NCI-H1436 treated with DMSO at 0.1 percent for 48 hours (cell line): Measurements from ENCODE around the gene EFNB2.

ENCODE experiments used
- DNase-seq: peaks from one replicate; lab custom pipeline; 2025; lab: John Stamatoyannopoulos, UW

EFNB2 gene, protein sequence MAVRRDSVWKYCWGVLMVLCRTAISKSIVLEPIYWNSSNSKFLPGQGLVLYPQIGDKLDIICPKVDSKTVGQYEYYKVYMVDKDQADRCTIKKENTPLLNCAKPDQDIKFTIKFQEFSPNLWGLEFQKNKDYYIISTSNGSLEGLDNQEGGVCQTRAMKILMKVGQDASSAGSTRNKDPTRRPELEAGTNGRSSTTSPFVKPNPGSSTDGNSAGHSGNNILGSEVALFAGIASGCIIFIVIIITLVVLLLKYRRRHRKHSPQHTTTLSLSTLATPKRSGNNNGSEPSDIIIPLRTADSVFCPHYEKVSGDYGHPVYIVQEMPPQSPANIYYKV

DNA sequence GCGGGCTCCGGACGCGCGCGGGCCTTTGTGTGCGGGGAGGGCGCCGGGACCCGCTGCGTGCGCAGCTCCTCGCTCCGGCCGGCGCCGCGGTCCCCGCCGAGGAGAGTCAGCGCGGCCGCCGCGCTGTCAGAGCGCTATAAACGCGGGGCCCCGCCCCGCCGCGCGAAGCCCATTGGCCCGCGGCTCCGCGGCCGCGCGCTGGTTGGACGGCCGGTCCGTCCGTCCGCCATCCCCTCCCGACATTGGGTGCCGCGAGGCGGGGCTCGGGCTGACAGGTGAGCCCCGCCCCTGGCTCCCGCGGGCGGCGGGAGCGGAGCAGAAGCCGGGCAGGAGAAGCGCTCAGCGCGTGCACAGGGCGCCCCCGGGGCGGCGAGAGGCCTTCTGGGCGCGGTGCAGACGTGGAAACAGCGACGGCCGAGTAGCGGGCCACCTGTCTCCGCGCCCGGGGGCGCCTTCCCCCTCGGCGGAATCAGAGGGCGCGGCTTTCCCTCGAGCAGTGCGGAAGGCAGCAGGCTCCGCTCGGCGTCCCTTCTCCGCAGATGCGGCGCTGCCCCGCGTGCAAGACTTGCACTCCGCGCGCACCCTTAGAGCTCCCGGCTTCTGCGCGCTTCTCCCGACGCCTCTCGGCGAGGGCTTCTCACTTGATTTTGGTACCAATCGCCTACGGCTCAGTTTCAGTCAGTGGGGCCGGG lies at the start of gene EFNB2:
TSS of gene EFNB2 (minus strand) at position 111 of the 692 bp plus-strand sequence. CDS start 698 bp downstream, outside the sequence.
- DNase-seq = peak; percentile 54

DNA sequence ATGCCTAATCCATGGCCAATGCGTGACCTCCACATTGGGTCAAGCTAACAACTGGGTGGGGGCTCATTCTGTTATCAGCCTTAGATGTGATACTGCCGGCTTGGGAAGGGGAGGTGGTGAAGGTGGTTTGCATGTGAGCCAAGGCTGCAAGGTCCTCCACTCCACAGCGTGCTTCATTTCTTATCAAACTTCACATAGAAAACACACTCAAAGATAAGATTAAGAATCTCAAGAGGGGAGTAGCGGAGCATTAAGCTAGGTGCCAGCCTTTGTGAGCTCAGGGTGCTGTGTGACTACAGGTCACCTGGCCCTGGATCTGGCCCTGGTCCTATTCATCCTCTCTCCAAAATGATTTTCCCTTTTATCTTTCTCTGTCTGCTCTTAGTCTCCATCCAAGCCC lies 45.8 kb upstream of the EFNB2 start:
- no peak for DNase-seq

DNA sequence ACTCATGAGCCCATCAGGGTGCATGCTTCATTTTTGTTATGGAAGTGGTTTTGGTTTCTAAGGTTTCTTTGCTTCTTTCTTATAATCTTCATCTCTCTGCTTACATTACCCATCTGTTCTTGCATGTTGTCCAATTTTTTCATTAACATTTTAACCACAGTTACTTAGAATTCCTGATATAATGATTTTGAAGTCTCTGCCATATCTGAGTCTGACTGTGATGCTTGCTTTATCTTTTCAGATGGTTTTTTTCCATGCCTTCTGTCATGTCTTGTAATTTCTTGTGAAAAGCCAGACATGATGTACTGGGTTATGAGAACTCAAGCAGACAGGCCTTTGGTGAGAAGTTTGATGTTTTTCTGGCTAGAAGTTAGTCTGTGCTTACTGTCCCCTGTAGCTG lies 40.4 kb upstream of the EFNB2 start:
- no peak for DNase-seq

DNA sequence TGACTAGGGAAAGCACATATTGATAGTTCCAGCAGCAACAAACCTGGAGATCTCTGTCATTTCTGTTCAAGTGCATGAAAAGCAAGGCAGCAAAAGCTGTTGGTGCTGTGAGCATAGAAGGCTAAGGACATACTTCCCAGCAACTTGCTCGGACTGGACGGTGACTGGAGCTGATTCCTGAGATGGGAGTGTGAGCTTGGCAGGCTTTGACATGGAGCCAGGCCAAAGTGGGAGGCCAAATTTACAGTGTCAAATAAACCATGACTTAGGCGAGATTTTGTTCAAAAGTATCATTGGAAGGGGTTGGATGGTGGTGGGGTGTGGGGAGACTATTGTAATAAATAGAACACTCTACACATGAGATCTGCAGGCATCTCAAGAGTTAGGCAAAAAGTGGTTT lies 38.4 kb upstream of the EFNB2 start:
- DNase-seq = no peak

DNA sequence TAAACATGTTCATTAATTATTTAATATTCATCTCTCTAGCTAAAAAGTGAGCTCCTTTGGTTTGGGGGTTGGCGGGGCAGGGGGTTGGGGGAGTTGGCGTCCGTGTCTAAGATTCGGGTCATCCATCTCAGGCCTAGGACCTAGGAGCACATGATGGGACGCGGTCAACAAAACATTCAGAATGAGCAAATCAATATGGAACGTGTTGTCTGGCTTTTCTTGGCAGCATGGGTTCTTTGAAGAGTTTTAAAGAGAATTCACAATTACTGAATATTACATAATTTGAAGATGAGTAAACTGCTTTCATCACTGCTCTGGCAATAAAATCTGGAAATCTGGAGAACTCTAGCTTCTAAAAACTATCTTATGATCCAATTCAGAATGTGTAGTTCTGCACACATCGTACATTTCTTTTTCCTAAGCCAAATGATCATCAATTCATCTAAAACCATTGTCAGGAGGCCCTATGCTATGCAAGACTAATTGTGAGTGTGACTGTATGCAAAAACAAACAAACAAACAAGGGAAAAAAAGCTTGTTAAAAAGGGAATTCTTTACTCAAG lies 37.9 kb upstream of the EFNB2 start:
- DNase-seq = no peak

DNA sequence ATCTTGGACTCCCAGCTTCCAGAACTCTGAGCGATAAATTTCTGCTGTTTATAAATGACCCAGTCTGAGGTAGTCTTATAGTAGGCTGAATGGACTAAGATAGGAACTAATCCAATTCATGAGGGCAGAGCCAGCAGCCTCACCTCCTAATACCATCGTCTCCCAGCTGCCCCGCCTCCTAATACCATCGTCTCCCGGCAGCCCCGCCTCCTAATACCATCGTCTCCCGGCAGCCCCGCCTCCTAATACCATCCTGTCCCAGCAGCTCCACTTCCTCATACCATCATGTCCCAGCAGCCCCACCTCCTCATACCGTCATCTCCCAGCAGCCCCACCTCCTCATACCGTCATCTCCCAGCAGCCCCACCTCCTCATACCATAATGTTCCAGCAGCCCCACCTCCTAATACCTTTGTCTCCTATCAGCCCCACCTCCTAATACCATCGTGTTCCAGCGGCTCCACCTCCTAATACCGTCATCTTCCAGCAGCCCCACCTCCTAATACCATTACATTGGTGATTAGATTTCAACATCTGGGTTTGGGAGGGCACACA lies 34.9 kb upstream of the EFNB2 start:
- no peak for DNase-seq

DNA sequence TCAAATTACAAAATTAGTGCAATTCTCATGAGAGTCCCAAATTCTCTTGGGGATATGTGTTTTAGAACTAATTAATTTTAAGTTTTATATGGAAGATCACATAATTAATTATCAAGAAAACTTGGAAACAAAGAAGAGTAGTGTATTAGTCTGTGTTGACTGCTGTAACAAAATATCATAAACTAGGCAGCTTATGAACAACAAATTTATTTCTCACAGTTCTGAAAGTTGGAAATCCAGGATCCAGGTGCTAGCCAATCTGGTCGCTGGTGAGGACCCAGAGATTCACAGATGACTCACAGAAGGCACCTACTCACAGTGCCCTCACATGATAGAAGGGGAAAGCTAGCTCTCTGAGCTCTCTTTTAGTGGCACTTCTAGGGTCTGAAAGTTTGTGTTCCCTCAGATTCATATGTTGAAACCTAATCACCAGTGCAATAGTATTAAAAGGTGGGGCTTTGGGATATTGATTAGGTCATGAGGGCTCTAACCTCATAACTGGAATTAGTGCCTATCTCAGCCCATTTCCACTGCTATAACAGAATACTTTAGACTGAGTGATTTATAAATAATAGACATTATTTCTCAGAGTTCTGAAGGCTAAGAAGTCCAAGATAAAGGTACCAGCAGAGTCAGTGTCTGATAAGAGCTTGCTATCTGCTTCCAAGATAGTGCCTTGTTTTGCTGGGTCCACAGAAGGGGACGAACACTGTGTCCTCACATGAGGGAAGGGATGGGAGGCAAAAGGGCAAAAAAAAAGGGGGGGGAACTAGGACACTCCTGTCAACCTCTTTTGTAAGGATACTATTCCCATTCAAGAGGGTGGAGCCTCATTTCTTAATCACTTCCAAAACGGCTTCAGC lies 34.0 kb upstream of the EFNB2 start:
- DNase-seq = no peak

DNA sequence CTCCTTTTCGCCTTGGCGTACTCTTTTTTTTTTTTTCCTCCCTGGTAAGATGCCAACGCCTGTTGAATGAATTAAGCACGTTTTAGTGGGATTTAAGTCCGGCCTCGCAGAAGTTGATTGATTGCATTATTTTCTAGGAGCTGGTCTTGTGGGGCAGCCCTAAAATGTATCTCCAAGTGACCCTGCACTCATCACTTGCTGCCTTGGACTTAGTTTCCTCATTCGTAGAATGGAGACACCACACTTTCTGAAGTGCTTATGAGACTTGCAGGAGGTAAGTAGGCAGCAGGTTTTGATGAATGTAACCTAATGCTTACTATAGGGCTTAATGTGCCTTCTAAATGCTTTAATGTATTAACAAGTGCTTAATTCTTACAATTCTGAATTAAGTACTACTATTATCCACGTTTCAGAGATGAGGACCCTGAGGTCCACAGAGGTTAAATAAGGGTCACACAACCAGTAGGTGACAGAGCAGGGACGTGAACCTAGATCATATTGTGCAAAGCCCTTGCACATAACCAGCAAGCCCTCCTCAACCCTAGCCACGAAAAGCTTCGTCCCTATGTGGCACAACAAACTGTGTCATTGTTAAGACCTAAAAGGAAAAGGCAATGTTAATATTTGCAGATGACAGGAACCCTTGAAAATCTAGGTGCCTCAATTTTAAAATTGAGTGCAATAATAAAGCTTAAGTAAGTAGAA lies 33.0 kb upstream of the EFNB2 start:
- no peak for DNase-seq

DNA sequence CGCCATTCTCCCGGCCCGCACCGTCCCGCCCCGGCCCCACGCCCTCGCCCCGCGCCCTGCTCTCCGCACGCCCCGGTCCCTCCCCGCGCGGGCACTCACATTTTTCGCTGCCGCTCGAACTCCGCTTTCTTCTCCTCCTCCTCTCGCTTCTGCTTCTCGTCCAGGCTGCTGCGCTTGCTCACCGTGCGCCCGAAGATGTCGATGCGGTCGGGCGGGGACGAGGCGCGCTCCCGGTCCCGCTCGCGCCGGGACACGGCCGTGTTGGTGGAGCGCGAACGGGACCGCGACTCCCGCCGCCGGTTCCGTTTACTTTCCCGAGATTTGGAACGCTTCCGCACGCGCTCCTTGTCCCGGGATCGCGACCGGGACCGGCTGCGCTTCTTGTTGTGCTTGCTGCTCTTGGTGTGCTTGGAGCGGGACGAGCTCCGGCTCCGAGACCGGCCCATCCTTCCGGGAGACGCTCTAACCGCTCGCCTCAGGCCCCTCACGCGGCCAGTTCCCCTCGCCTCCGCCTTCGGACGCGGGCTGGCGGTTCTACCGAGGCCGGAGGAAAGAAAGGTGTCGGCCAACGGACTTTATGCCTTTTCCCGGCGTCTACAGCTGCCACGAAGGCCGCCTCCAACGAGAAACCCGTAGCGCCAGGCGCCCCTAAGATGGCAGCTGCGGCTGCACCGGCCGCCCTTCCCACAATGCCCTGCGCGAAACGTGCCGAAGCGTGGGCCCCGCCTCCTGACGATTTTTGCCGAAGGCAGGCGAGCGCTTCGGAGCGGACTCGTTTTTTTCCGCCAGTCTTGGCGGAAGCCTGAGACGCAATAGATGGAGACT lies 32.2 kb upstream of the EFNB2 start, which contains the start of gene ARGLU1:
TSS of gene ARGLU1 (minus strand) at position 664 of the 825 bp plus-strand sequence. CDS start at position 446, 218 bp downstream.
- DNase-seq = peak; percentile 29

DNA sequence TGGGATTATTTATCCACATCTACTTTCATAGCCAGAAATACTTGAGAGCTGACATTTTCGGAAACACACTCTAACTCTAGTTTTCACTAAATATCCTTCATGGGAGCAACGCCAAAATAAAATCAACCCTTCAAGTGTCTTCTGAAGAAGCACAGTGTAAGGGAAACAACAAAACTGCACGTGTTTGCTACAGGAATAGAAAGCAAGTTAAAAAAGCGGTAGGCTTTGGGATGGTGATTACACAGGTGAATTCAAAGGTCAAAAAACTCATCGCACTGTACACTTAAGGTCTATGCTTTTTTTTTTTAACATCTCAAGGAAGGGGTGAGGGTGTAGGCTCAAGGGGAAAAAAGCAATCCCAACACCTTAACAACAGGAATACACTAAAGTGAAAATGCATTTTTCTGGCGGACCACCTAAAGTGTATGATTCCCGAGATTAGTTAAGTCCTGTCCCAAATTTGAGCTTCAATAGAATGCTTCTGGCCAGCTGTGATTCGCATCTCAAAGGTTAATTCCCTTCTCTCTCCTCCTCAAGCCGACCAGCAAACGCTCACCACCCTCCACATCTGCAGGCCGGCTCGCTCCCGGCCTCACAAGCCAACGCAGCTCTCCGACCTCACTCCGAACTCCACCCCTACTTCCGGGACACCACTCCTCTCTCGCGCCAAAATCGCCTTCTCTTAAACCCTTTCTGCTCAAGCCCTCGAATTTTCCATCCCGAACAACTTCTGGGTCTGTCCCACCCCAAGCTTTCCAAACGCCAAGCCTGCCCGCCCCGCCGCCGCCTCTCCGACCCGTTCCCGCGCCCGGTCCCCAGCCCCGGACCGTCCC lies 31.4 kb upstream of the EFNB2 start:
- DNase-seq = no peak

DNA sequence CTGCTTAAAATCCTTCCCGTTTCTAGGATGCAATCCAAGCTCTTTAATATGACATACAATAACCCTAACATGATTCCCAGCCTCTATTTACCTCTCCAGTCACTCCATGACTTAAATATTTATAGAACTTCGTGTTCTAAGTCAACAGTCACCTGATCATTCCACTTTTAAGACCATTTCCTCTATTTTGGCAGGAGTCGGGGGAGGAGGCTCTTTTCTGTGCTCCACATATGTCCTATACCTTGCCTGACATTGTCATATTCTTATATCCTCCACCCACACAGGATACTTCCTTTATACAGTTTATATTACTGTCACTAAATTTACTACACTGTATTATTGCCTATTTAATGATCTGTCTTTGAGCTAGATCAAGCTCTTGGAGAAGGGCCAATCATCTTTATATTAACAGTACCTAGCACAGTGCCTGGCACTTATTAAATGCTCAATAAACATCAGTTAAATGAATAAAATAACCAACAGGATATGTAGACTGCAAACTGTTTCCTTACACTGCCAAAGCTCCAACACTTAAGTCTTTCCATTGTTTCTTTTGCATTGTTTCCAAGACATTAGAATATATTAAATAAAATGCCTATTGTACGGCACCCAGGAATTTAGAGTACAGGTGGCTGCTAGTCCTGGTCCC lies 29.8 kb upstream of the EFNB2 start:
- no peak for DNase-seq

DNA sequence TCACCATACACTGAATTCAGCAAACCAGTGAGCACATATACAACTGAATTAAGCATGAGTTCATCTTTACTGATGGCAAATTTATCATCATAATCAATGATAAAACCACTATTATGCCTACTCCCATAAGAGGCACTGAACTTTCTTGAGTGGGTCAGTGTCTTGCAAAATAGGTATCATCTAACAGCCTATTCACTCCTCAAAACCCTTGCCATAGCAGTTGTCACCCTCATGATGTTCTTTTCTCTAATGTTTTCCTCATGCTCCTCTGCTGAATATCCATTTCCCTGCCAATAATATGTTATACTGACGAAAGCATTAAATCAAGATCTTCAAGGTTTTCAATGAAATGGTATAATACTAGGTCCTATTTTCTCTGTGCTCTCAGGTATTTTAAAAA lies 26.8 kb upstream of the EFNB2 start:
- no peak for DNase-seq

DNA sequence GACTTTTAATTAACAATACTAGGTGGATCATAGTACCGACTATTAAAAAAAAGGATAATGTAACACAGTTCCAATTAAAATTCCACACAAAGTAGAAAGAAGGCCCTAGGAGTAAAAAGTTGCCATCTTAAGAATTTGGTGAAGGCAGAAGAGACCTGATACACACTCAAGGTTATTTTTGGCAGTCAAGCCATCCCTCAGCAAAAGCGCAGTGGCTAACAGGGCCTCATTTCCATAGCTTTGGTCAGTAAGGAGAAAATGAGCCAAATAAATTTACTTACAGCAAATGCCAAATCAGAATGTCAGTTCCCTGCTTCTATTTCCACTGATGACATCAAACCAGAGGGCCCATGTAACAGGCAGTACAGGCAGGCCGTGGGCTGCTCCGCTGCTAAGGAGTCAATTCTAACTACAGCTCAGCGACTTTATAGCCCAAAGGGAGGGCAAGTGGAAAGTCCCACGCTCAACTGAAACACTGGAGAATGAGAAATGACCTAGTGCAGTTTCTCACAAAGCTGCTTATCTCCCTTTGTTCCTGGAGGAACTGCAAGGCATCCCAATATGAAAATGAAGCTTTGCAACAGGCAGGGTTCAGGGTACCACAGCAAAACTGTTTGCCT lies 26.2 kb upstream of the EFNB2 start:
- DNase-seq = no peak

DNA sequence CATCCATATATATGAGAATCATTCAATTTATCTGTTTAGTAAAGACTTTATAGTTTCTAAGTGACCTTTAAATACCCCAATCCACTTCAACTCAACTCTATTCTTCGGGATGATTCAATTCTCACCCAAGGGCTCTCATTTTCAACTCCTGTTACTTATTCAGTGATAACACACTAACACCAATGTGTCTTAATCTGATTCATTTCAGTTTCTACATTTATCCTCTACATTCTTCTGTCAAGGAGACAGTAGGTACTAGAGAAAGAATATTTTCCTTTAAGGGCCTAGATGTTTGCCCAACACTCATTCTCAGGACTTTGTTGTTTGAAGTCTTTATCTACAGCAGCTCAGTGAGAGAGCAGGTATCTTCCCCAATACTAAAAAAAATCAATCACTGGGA lies 25.4 kb upstream of the EFNB2 start:
- DNase-seq = no peak

DNA sequence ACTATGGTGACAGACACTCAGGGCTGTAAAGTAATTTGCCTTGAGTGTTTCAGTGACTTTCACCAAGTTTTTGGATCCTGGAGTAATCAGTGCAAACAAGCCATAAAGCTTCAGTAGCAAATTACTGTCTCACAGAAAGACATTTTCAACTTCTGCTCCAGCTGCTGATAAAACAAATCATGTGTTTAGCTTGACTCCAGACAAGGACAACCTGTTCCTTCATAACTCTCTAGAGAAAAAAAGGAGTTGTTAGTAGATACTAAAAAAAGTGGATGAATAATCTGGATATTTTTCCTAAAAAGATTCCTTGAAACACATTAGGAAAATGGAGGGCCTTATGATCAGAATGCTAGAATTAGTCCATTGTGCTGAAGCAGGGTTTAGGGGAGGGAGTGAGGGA lies 23.1 kb upstream of the EFNB2 start:
- no peak for DNase-seq

DNA sequence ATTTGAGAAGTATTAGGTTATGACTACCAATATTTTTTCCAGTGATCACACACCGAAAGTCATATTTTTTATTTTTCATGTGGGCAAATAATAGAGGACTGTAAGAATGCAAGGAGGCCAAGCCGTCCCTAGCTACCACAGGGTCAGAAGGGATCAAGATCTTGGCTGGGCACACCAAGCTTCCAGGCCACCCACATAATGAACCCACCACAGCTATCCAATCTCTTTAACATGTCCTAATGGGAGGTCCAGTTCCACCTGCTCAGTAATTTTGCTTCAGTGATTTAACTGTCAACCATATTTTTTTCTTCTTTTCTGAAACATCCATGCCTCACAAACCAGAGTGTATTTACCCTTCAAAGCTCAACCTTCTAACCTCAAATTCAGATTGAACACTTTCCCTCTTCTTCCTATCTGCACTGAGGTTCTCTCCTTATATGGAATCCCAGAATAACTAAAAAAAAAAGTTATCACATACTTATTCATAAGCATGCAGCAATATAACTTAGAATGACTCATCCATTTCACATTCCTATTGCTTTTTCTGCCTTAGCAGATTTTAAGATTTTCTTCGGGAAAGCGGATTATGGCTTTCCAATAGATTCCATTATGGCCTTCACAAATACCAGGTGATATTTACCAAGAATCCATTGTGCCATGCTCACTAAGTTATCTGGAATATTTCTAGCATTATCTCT lies 20.3 kb upstream of the EFNB2 start:
- no peak for DNase-seq

DNA sequence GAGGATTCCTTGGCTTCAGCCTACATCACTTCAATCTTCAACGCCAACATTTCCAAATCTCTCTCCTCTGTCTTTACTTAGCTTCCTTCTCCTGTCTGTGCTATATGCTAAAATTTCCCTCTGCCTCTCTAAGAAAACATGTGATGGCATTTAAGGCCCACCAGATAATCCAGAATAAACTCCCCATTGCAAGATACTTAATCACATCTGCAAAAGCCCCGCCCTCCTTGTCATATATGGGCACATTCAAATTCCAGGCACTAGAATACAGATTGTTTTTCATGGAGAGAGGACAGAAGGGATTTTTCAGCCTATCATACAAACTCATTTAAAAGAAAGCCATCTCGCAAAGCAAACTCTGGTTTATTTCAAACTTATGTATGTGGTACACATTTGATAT lies 16.3 kb upstream of the EFNB2 start:
- no peak for DNase-seq

DNA sequence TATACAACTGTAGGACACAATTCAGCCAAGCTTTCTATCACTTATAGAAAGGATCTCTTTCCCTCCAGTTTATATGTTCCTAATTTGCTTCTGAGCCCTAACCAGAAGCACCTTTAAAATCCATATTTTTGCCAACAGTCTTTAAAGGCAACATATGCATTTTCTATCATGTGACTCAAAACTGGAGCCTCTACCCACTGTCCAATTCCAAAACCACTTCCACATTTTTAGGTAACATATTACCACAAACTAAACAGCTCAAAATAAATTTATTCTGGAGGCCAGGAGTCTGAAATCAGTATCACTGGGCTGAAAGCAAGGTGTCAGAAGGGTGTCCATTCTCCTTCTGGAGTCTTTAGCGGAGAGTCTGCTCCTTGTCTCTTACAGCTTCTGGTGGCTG lies 15.9 kb upstream of the EFNB2 start:
- DNase-seq = no peak
